Right lobe of liver (tissue), 6 donors: ENCODE data around the gene POU4F3. TPM values are rescaled to one million over a fixed set of nuclear protein-coding genes. Genes with fewer than 3 reads are reported as not detected.

ENCODE experiments used
- ATAC-seq, 4 donors: fragments of 200-7000 bp; cut with Tn5 transposase; one replicate each; pipeline ENCODE4 v1.9.1; 2020; ENCODE audit warnings: mild to moderate bottlenecking in 4 of 4, moderate library complexity in 4 of 4
- DNase-seq, 3 donors: peaks; one replicate each; pipeline ENCODE4 v3.0.0-alpha.2; 2020
- H3K27ac ChIP-seq, 3 donors: fragments of 200-600 bp; one replicate each; pipeline ENCODE4 v1.8.0; 2022
- H3K27me3 ChIP-seq, 2 donors: fragments of 200-600 bp; one replicate each; pipeline ENCODE4 v1.8.0; 2022
- H3K36me3 ChIP-seq, 4 donors: fragments of 200-600 bp; sonication (generic) in 1 of 4; one replicate each; pipeline versions ENCODE4 v1.5.1 to v1.8.0; 2017 to 2022; ENCODE audit warnings: control low read depth in 1 of 4
- H3K4me1 ChIP-seq, 4 donors: fragments of 200-600 bp; sonication (generic) in 1 of 4; one replicate each; pipeline versions ENCODE4 v1.5.1 to v1.8.0; 2017 to 2022; ENCODE audit warnings: control low read depth in 1 of 4
- H3K4me3 ChIP-seq, 3 donors: fragments of 200-600 bp; one replicate each; pipeline ENCODE4 v1.8.0; 2022
- H3K9me3 ChIP-seq, 4 donors: fragments of 200-600 bp; sonication (generic) in 1 of 4; one replicate each; pipeline versions ENCODE4 v1.5.1 to v1.8.0; 2017 to 2022; ENCODE audit warnings: control low read depth in 1 of 4
- CTCF ChIP-seq, 4 donors: fragments of 200-600 bp in 3 of 4; fragments of 450-650 bp in 1 of 4; IDR thresholded peaks; one replicate each; pipeline versions ENCODE4 v1.5.1 to v1.8.0; 2016 to 2022; ENCODE audit warnings: antibody characterized with exemption in 4 of 4, mild to moderate bottlenecking in 2 of 4
- POLR2A ChIP-seq: fragments of 450-650 bp; IDR thresholded peaks from one replicate; pipeline ENCODE4 v1.6.1; 2017; ENCODE audit warnings: antibody characterized with exemption, mild to moderate bottlenecking
- WGBS: methylation state at CpG from one replicate; pipeline ENCODE4 v1.1.6; 2018; ENCODE audit warnings: low coverage, low lambda C conversion rate; ENCODE audit not compliant: insufficient coverage; ENCODE audit errors: missing lambda C conversion rate; 5-methylcytosine and 5-hydroxymethylcytosine counted together
- intact Hi-C, 2 donors: fragments of 100-400 bp; cut with DNase I; formaldehyde crosslinking; loops; one replicate each; pipeline versions ENCODE4 v1.11.2 to v1.14.1; 2022
- total RNA-seq, 6 experiments: library from RNA; depleted of rRNA in 2 of 6; stranded (reverse); fragments of >200 nt in 2 of 6; fragmentation: NEBNext Ultra II Directional in 3 of 6; extraction: Animal tissue kit (Norgen Biotek cat#: 25700) in 3 of 6; gene quantifications; one replicate each; pipeline versions ENCODE4 v1.1.0 to v1.2.4, GENCODE V29; 2016 to 2023
- donor health status: DM: no; HTN: yes; CAD: no.
- donor health status: DM: no; HTN: no; CAD: no.
- donor health status: DM: no; HTN: no; CAD: no.
- donor health status: DM: no; HTN: yes; CAD: no.
- donor health status: DM: no; HTN: yes; CAD: no.

The POU4F3 gene
- total RNA-seq, 6 experiments from 2014 or later = 0.31 TPM; not detected in 5

- Histone ChIP-seq H3K4me3 (no peak overlapping the region), H3K27me3 (no peaks in the 10 kb centered on the region), H3K4me1 (no peaks in the 10 kb centered on the region), H3K9me3 (no peaks in the 10 kb centered on the region), H3K27ac (no peak overlapping the region), H3K36me3 (no peaks in the 10 kb centered on the region)
- ATAC-seq = no peak
- DNase-seq = no peak
- TF ChIP-seq CTCF (IDR thresholded peaks at IDR 0.05) (no peak), POLR2A (no peak)
- intact Hi-C loops = no loop called here
Observed at GRCh38 chr5:146357126-146357525, 18.5 kb downstream of the POU4F3 start.

- 44% methylated on average over 5 of the region's 5 CpGs for WGBS
Observed at GRCh38 chr5:146359836-146360235, 21.2 kb downstream of the POU4F3 start.

GRCh38 chr5:146363161-146363874 is 24.7 kb downstream of the POU4F3 start:
- WGBS = 39% methylated on average over 6 of the region's 7 CpGs
- Histone ChIP-seq H3K4me3 (no peak overlapping the region), H3K27ac (no peak overlapping the region), H3K27me3 (no peaks in the 10 kb centered on the region), H3K4me1 (no peaks in the 10 kb centered on the region), H3K36me3 (no peaks in the 10 kb centered on the region), H3K9me3 (no peaks in the 10 kb centered on the region)
- ATAC-seq = no peak
- no peak for DNase-seq
- intact Hi-C loops = no loop called here
- TF ChIP-seq CTCF (IDR thresholded peaks at IDR 0.05) (no peak), POLR2A (no peak)

More at GRCh38 chr5:146359836-146360235, 21.2 kb downstream of the POU4F3 start:
- ATAC-seq (no peak), DNase-seq (no peak)
- H3K4me3 ChIP-seq = no peak overlapping the region
- no peaks in the 10 kb centered on the region for H3K36me3 ChIP-seq
- no peaks in the 10 kb centered on the region for H3K4me1 ChIP-seq
- H3K9me3 ChIP-seq = no peaks in the 10 kb centered on the region
- no peak overlapping the region for H3K27ac ChIP-seq
- no peaks in the 10 kb centered on the region for H3K27me3 ChIP-seq
- TF ChIP-seq POLR2A (no peak), CTCF (IDR thresholded peaks at IDR 0.05) (no peak)
- intact Hi-C loops = no loop called here

GRCh38 chr5:146365618-146366017 is 27.0 kb downstream of the POU4F3 start:
- intact Hi-C loops = no loop called here
- Histone ChIP-seq H3K4me1 (no peaks in the 10 kb centered on the region), H3K36me3 (no peaks in the 10 kb centered on the region), H3K27me3 (no peaks in the 10 kb centered on the region), H3K9me3 (no peaks in the 10 kb centered on the region), H3K4me3 (no peak overlapping the region), H3K27ac (no peak overlapping the region)
- no peak for DNase-seq
- 6% methylated on average over 2 of the region's 2 CpGs for WGBS
- ATAC-seq = no peak
- TF ChIP-seq CTCF (IDR thresholded peaks at IDR 0.05) = no peak
- no peak for TF ChIP-seq POLR2A
